HepG2 (cell line): ENCODE results near the gene ITSN2. TPM values are rescaled to one million over a fixed set of nuclear protein-coding genes. Genes with fewer than 3 reads are reported as not detected.

Experiments used
- ATAC-seq: fragments of 200-7000 bp; cut with Tn5 transposase; 3 replicates; pipeline ENCODE4 v1.9.1; 2020; ENCODE audit warnings: mild to moderate bottlenecking, moderate library complexity
- BruUV-seq: library from RNA; stranded (reverse); fragments of 400-500 nt; replicated peaks from 2 replicates; lab custom pipeline; 2021; lab: Mats Ljungman, UMichigan
- CTCF ChIA-PET: fragments of 300-600 bp; formaldehyde crosslinking; extraction: SDS; loops from one replicate; lab custom pipeline; 2021; ENCODE audit warnings: low total read pairs, inconsistent platforms, low intra/inter-chr PET ratio; lab: Yijun Ruan, JAX
- POLR2A ChIA-PET: fragments of 350-600 bp; sonication (Branson Sonifier 250); formaldehyde crosslinking; loops from one replicate; lab custom pipeline; 2020; ENCODE audit warnings: antibody characterized with exemption, inconsistent platforms; lab: Yijun Ruan, JAX
- DNase-seq: peaks from one replicate; pipeline ENCODE4 v3.0.0-alpha.2; 2015; ENCODE audit warnings: low spot score
- FAIRE-seq: peaks from 3 replicates; lab custom pipeline; 2011; peaks lifted over from hg19 to GRCh38; lab: Jason Lieb, UNC
- H2AFZ ChIP-seq: one replicate; pipeline ENCODE4 v1.6.1; 2011; ENCODE audit warnings: low read length, inconsistent platforms
- H3K27ac ChIP-seq: fragments of 300-600 bp; 3 replicates; pipeline ENCODE4 v1.8.0; 2011; ENCODE audit warnings: mixed run types, mild to moderate bottlenecking, mixed read lengths, low read length, inconsistent platforms; ENCODE audit not compliant: insufficient read depth; ENCODE audit errors: extremely low read length
- H3K27me3 ChIP-seq, 2 experiments: fragments of 200-600 bp in 1 of 2; 2 replicates in 1 of 2; 3 replicates in 1 of 2; pipeline versions ENCODE4 v1.6.0 to v1.8.0; 2011; ENCODE audit warnings: low read length in 2 of 2, mild to moderate bottlenecking in 2 of 2, moderate library complexity in 2 of 2, inconsistent platforms in 1 of 2; ENCODE audit not compliant: insufficient read depth in 2 of 2, control insufficient read depth in 1 of 2
- H3K36me3 ChIP-seq, 2 experiments: fragments of 200-600 bp in 1 of 2; replicated peaks in 1 of 2; 2 replicates in 1 of 2; 3 replicates in 1 of 2; pipeline versions ENCODE4 v1.5.1 to v1.8.0; 2011; ENCODE audit warnings: low read length in 2 of 2, inconsistent platforms in 1 of 2; ENCODE audit not compliant: insufficient read depth in 2 of 2, control insufficient read depth in 1 of 2
- H3K4me1 ChIP-seq: 2 replicates; pipeline ENCODE4 v1.5.1; 2012; ENCODE audit warnings: low read length, inconsistent platforms; ENCODE audit not compliant: insufficient read depth
- H3K4me2 ChIP-seq: 2 replicates; pipeline ENCODE4 v1.6.0; 2011; ENCODE audit warnings: low read depth, low read length, inconsistent platforms
- H3K4me3 ChIP-seq, 3 experiments: fragments of 200-600 bp in 1 of 3; sonication (generic), shearing (Covaris generic) in 1 of 3; replicated peaks in 1 of 3; 2 replicates each; pipeline ENCODE4 v1.5.1; 2011 to 2016; ENCODE audit warnings: low read length in 3 of 3, inconsistent platforms in 2 of 3, low read depth in 2 of 3, mild to moderate bottlenecking in 2 of 3, control low read depth in 1 of 3, mixed read lengths in 1 of 3; ENCODE audit not compliant: insufficient read depth in 1 of 3
- H3K79me2 ChIP-seq: one replicate; pipeline ENCODE4 v1.6.1; 2011; ENCODE audit warnings: low read length, inconsistent platforms; ENCODE audit not compliant: insufficient read depth
- H3K9ac ChIP-seq: 2 replicates; pipeline ENCODE4 v1.6.0; 2011; ENCODE audit warnings: mild to moderate bottlenecking, low read depth, low read length, inconsistent platforms; ENCODE audit not compliant: insufficient read depth
- H3K9me3 ChIP-seq: 2 replicates; pipeline ENCODE4 v1.5.1; 2012; ENCODE audit warnings: mild to moderate bottlenecking, low read length
- H4K20me1 ChIP-seq: 2 replicates; pipeline ENCODE4 v1.6.0; 2011; ENCODE audit warnings: inconsistent platforms, mild to moderate bottlenecking, low read length, moderate library complexity; ENCODE audit not compliant: insufficient read depth
- GATA4 ChIP-seq: sonication (generic); IDR thresholded peaks from 2 replicates; pipeline ENCODE4 v1.6.1; 2016; ENCODE audit warnings: antibody characterized with exemption, low read depth, borderline replicate concordance
- HMG20A ChIP-seq: IDR thresholded peaks from 2 replicates; pipeline ENCODE4 v1.6.1; 2016; ENCODE audit warnings: borderline replicate concordance
- HNF4G ChIP-seq, 2 experiments: sonication (generic) in 1 of 2; formaldehyde crosslinking in 1 of 2; IDR thresholded peaks; 2 replicates each; pipeline versions ENCODE4 v1.4.0 to v1.6.1; 2011 to 2020; ENCODE audit warnings: borderline replicate concordance in 2 of 2, low read depth in 2 of 2, mild to moderate bottlenecking in 2 of 2, low read length in 1 of 2, missing genetic modification reagents in 1 of 2, moderate library complexity in 1 of 2
- MTA3 ChIP-seq: sonication (generic); formaldehyde crosslinking; IDR thresholded peaks from 2 replicates; pipeline ENCODE4 v1.4.0; 2020; ENCODE audit warnings: missing genetic modification reagents
- SCMH1 ChIP-seq: sonication (generic); formaldehyde crosslinking; IDR thresholded peaks from 2 replicates; pipeline ENCODE4 v1.9.0; 2021; ENCODE audit warnings: missing genetic modification reagents, mild to moderate bottlenecking, borderline replicate concordance
- SOX13 ChIP-seq, 3 experiments: fragments of 450-650 bp in 1 of 3; sonication (generic) in 1 of 3; formaldehyde crosslinking in 1 of 3; IDR thresholded peaks in 2 of 3; conservative IDR thresholded peaks in 1 of 3; 2 replicates each; pipeline versions ENCODE4 v1.5.0 to v1.6.1; 2016 to 2020; ENCODE audit warnings: antibody characterized with exemption in 1 of 3, mild to moderate bottlenecking in 1 of 3, missing compliant biosample characterization in 1 of 3, missing genetic modification reagents in 1 of 3, moderate library complexity in 1 of 3
- TFDP1 ChIP-seq: IDR thresholded peaks from 2 replicates; pipeline ENCODE4 v1.6.1; 2016; ENCODE audit warnings: missing compliant biosample characterization, missing genetic modification reagents, borderline replicate concordance
- ZFP36L1 ChIP-seq: sonication (generic); formaldehyde crosslinking; IDR thresholded peaks from 2 replicates; pipeline ENCODE4 v1.8.0; 2022; ENCODE audit warnings: mild to moderate bottlenecking, missing genetic modification reagents, moderate library complexity
- ZNF484 ChIP-seq: sonication (generic); formaldehyde crosslinking; IDR thresholded peaks from 2 replicates; pipeline ENCODE4 v1.5.1; 2020; ENCODE audit warnings: mild to moderate bottlenecking, low read depth, missing genetic modification reagents, borderline replicate concordance
- ZNF558 ChIP-seq: sonication (generic); formaldehyde crosslinking; IDR thresholded peaks from 2 replicates; pipeline ENCODE4 v1.9.0; 2022; ENCODE audit warnings: mild to moderate bottlenecking, missing genetic modification reagents, borderline replicate concordance
- WGBS: methylation state at CpG from one replicate; pipeline ENCODE4 v1.1.6; 2017; ENCODE audit warnings: low lambda C conversion rate; 5-methylcytosine and 5-hydroxymethylcytosine counted together
- in situ Hi-C: cut with HindIII; loops from 2 replicates; pipeline ENCODE4 v1.10.0; 2017; ENCODE audit warnings: low pct_unique_long_range_greater_than_20kb; ENCODE audit not compliant: extremely low pct_ligation_motif_present
- intact Hi-C: fragments of 100-400 bp; cut with micrococcal nuclease; formaldehyde crosslinking; loops from one replicate; pipeline ENCODE4 v1.10.0; 2022; ENCODE audit not compliant: unreplicated experiment
- polyA plus RNA-seq, 8 experiments: library from polyadenylated mRNA; depleted of rRNA in 3 of 8; stranded (reverse) in 7 of 8; unstranded in 1 of 8; fragments of >200 nt; fragmentation: Illumina TruSeq in 4 of 8; extraction: Trizol in 4 of 8; gene quantifications; 2 replicates each; pipeline versions ENCODE4 v1.2.1 to v1.2.3, GENCODE V29; 2011 to 2016; ENCODE audit warnings: low read depth in 4 of 8, missing spikeins in 1 of 8, mixed read lengths in 1 of 8; ENCODE audit not compliant: insufficient read depth in 1 of 8
- total RNA-seq, 5 experiments: library from RNA; depleted of rRNA; stranded (reverse); fragments of >200 nt; fragmentation: Illumina TruSeq; extraction: Trizol; gene quantifications; 2 replicates each; pipeline ENCODE4 v1.2.3, GENCODE V29; 2016; ENCODE audit warnings: low read depth in 1 of 5

ITSN2 gene
- total and polyA plus RNA-seq, 2 of the 13 experiments (the other 11 are each of a cell fraction or from before 2014, with no cell fraction given), result 26.0 to 26.6 TPM

- TF ChIP-seq TFDP1 (CRISPR knock-in tag) (no peak), ZNF558 (no peak), ZFP36L1 (CRISPR knock-in tag) (no peak), HMG20A (no peak), MTA3 (CRISPR knock-in tag) (no peak), SCMH1 (CRISPR knock-in tag) (no peak), ZNF484 (CRISPR knock-in tag) (no peak), SOX13 (IDR thresholded peaks at IDR 0.05) (no peak), SOX13 (CRISPR knock-in tag; conservative IDR thresholded peaks at IDR 0.05 in 1 of 2, IDR thresholded peaks at IDR 0.05 in 1 of 2) (no peak)
These were observed 184.6 kb downstream of the ITSN2 start (continued) for GRCh38 chr2:24175631-24176187.

GRCh38 chr2:24174851-24175277 lies 185.5 kb downstream of the ITSN2 start, which contains the start of gene FAM228A:
Gene FAM228A, plus strand, starts transcription at chr2:24175053. Its CDS starts 428 bp downstream, at chr2:24175481.
- Histone ChIP-seq H3K9me3 (no peaks in the 10 kb centered on the region), H3K79me2 (no peaks in the 10 kb centered on the region), H2AFZ (no peak within 1 kb of the TSS), H3K27me3 (peaks cover 0 to 12% of the 10 kb centered on the region in 2 experiments; a peak in 2 of 5 replicates), H3K4me2 (peak within 1 kb of the TSS; percentile 25; the same call in 1 of the 2 replicates), H3K27ac (no peak within 1 kb of the TSS), H3K9ac (no peak within 1 kb of the TSS), H3K36me3 (no peaks in the 10 kb centered on the region), H3K4me3 (no peak within 1 kb of the TSS), H4K20me1 (no peaks in the 10 kb centered on the region)
- in situ Hi-C loops, result no loop called here
- 90% methylated on average over 46 of the region's 46 CpGs for WGBS
- ATAC-seq (no peak), FAIRE-seq (no peak)
- TF ChIP-seq HNF4G (IDR thresholded peaks at IDR 0.05; ENCODE audit: borderline replicate concordance, low read depth, low read length) (no peak), HNF4G (CRISPR knock-in tag; IDR thresholded peaks at IDR 0.05; ENCODE audit: borderline replicate concordance, low read depth) (no peak), GATA4 (no peak)
- TF ChIP-seq, all 625 proteins: peak for 0
- ChIA-PET CTCF (no interaction called here), POLR2A (no interaction called here)
- DNase-seq, result no peak
- no peaks in the 10 kb centered on the region for H3K4me1 ChIP-seq
- intact Hi-C loops, result no loop called here
- no TSS peak for BruUV-seq
